HepG2 (cell line): Measurements from ENCODE around the gene JTB. TPM values are rescaled to one million over a fixed set of nuclear protein-coding genes. Genes with fewer than 3 reads are reported as not detected.

Source experiments
- ATM ChIP-seq: fragments of 450-650 bp; IDR thresholded peaks from 2 replicates; pipeline ENCODE4 v1.7.1; 2017; ENCODE audit warnings: mild to moderate bottlenecking, borderline replicate concordance
- CHCHD3 ChIP-seq: sonication (generic); formaldehyde crosslinking; IDR thresholded peaks from 2 replicates; pipeline ENCODE4 v1.8.0; 2022; ENCODE audit warnings: mild to moderate bottlenecking, missing genetic modification reagents, moderate library complexity
- ESRRA ChIP-seq: sonication (generic); formaldehyde crosslinking; IDR thresholded peaks from 2 replicates; pipeline ENCODE4 v1.5.1; 2020; ENCODE audit warnings: mild to moderate bottlenecking, low read depth, missing genetic modification reagents
- SMAD9 ChIP-seq: sonication (generic); formaldehyde crosslinking; IDR thresholded peaks from 2 replicates; pipeline ENCODE4 v1.5.1; 2020; ENCODE audit warnings: mild to moderate bottlenecking, missing genetic modification reagents
- SP1 ChIP-seq, 2 experiments: fragments of 450-650 bp in 1 of 2; sonication (generic) in 1 of 2; formaldehyde crosslinking in 1 of 2; IDR thresholded peaks; 2 replicates each; pipeline versions ENCODE4 v1.4.0 to v1.6.1; 2016 to 2020; ENCODE audit warnings: missing genetic modification reagents in 1 of 2
- ZNF317 ChIP-seq: sonication (generic); formaldehyde crosslinking; IDR thresholded peaks from 2 replicates; pipeline ENCODE4 v1.5.0; 2020; ENCODE audit warnings: mild to moderate bottlenecking, missing genetic modification reagents
- ZNF672 ChIP-seq: sonication (generic); formaldehyde crosslinking; IDR thresholded peaks from 2 replicates; pipeline ENCODE4 v1.8.1; 2022; ENCODE audit warnings: missing genetic modification reagents
- ZNF75D ChIP-seq: sonication (generic); formaldehyde crosslinking; IDR thresholded peaks from 2 replicates; pipeline ENCODE4 v1.8.1; 2023; ENCODE audit warnings: missing genetic modification reagents, mild to moderate bottlenecking, borderline replicate concordance
- ZSCAN25 ChIP-seq: sonication (generic); formaldehyde crosslinking; IDR thresholded peaks from 2 replicates; pipeline ENCODE4 v1.8.0; 2022; ENCODE audit warnings: mild to moderate bottlenecking, missing genetic modification reagents
- polyA plus RNA-seq, 8 experiments: library from polyadenylated mRNA; depleted of rRNA in 3 of 8; stranded (reverse) in 7 of 8; unstranded in 1 of 8; fragments of >200 nt; fragmentation: Illumina TruSeq in 4 of 8; extraction: Trizol in 4 of 8; gene quantifications; 2 replicates each; pipeline versions ENCODE4 v1.2.1 to v1.2.3, GENCODE V29; 2011 to 2016; ENCODE audit warnings: low read depth in 4 of 8, missing spikeins in 1 of 8, mixed read lengths in 1 of 8; ENCODE audit not compliant: insufficient read depth in 1 of 8
- total RNA-seq, 5 experiments: library from RNA; depleted of rRNA; stranded (reverse); fragments of >200 nt; fragmentation: Illumina TruSeq; extraction: Trizol; gene quantifications; 2 replicates each; pipeline ENCODE4 v1.2.3, GENCODE V29; 2016; ENCODE audit warnings: low read depth in 1 of 5
- TF ChIP-seq, protein P1 (sequence below): sonication (generic); formaldehyde crosslinking; IDR thresholded peaks from 2 replicates; pipeline ENCODE4 v1.9.0; 2022; ENCODE audit warnings: low read depth, missing genetic modification reagents
- TF ChIP-seq, protein P2 (sequence below): fragments of 450-650 bp; IDR thresholded peaks from 2 replicates; pipeline ENCODE4 v1.6.1; 2017
- TF ChIP-seq, protein P3 (sequence below): IDR thresholded peaks from 2 replicates; pipeline ENCODE4 v1.6.1; 2016; ENCODE audit warnings: mild to moderate bottlenecking
- TF ChIP-seq, protein P4 (sequence below): sonication (generic); formaldehyde crosslinking; IDR thresholded peaks from 2 replicates; pipeline ENCODE4 v1.5.0; 2020; ENCODE audit warnings: missing genetic modification reagents, mild to moderate bottlenecking, borderline replicate concordance
- TF ChIP-seq, protein P5 (sequence below): sonication (generic); formaldehyde crosslinking; IDR thresholded peaks from 2 replicates; pipeline ENCODE4 v1.4.0; 2020; ENCODE audit warnings: missing genetic modification reagents
- TF ChIP-seq, protein P6 (sequence below): sonication (generic); formaldehyde crosslinking; conservative IDR thresholded peaks from 2 replicates; pipeline ENCODE4 v1.4.0; 2020; ENCODE audit warnings: missing genetic modification reagents
- TF ChIP-seq, protein P7 (sequence below): sonication (generic); formaldehyde crosslinking; IDR thresholded peaks from 2 replicates; pipeline ENCODE4 v1.8.0; 2022; ENCODE audit warnings: mild to moderate bottlenecking, missing genetic modification reagents, moderate library complexity

The JTB gene
- total and polyA plus RNA-seq, 2 of the 13 experiments (the other 11 are each of a cell fraction or from before 2014, with no cell fraction given) = 96.7 to 99.2 TPM

DNA sequence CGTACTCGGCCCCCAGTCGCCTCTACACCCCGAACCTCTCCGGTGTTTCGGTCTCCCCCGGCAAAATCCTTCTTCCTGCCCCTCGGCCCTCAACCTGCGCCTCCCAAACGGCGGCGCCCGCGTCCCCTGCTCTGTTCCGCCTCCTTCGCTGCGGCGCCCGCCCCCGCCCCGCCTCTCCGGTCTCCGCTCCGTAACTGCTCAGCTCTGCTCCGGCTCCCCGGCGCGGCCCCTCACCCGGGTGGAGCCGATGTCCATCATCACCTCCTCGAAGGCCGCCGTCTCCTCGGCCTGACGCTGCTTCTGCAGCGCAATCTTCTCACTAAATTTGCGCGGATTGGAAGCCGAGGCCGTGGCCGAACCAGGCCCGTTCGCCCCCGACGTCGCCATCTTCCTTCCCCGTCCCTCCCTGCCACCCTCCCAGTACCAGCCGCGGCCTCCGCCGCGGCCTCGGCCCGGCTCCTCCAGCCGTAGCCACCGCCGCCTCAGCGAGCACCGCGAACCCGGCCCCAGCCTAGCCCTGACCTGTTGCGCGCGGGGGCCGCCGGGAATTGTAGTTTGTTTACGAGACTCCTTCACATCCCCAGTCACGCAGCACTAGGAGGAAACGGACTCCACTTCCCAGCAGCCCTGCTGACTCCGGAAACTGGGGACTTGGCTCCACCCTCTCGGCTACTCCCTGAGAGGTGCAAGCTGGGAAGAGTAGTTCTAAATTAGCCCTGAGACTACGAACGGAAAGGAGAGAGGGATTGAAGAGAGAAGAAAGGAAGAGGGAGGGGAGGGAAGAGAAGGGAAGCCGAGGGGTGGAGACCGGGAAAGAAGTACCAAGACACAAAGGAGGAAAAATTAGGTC lies 19.1 kb downstream of the JTB start, which contains the start of gene CRTC2 (continued):
- TF ChIP-seq, protein P1, sequence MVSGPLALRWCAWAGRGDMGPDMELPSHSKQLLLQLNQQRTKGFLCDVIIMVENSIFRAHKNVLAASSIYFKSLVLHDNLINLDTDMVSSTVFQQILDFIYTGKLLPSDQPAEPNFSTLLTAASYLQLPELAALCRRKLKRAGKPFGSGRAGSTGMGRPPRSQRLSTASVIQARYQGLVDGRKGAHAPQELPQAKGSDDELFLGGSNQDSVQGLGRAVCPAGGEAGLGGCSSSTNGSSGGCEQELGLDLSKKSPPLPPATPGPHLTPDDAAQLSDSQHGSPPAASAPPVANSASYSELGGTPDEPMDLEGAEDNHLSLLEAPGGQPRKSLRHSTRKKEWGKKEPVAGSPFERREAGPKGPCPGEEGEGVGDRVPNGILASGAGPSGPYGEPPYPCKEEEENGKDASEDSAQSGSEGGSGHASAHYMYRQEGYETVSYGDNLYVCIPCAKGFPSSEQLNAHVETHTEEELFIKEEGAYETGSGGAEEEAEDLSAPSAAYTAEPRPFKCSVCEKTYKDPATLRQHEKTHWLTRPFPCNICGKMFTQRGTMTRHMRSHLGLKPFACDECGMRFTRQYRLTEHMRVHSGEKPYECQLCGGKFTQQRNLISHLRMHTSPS = no peak
- TF ChIP-seq, protein P2, sequence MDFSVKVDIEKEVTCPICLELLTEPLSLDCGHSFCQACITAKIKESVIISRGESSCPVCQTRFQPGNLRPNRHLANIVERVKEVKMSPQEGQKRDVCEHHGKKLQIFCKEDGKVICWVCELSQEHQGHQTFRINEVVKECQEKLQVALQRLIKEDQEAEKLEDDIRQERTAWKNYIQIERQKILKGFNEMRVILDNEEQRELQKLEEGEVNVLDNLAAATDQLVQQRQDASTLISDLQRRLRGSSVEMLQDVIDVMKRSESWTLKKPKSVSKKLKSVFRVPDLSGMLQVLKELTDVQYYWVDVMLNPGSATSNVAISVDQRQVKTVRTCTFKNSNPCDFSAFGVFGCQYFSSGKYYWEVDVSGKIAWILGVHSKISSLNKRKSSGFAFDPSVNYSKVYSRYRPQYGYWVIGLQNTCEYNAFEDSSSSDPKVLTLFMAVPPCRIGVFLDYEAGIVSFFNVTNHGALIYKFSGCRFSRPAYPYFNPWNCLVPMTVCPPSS = no peak
- TF ChIP-seq, protein P3, sequence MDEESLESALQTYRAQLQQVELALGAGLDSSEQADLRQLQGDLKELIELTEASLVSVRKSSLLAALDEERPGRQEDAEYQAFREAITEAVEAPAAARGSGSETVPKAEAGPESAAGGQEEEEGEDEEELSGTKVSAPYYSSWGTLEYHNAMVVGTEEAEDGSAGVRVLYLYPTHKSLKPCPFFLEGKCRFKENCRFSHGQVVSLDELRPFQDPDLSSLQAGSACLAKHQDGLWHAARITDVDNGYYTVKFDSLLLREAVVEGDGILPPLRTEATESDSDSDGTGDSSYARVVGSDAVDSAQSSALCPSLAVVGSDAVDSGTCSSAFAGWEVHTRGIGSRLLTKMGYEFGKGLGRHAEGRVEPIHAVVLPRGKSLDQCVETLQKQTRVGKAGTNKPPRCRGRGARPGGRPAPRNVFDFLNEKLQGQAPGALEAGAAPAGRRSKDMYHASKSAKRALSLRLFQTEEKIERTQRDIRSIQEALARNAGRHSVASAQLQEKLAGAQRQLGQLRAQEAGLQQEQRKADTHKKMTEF (CRISPR knock-in tag) = no peak; the same call in none of the 2 replicates
- TF ChIP-seq ATM = no peak
- TF ChIP-seq, protein P4, sequence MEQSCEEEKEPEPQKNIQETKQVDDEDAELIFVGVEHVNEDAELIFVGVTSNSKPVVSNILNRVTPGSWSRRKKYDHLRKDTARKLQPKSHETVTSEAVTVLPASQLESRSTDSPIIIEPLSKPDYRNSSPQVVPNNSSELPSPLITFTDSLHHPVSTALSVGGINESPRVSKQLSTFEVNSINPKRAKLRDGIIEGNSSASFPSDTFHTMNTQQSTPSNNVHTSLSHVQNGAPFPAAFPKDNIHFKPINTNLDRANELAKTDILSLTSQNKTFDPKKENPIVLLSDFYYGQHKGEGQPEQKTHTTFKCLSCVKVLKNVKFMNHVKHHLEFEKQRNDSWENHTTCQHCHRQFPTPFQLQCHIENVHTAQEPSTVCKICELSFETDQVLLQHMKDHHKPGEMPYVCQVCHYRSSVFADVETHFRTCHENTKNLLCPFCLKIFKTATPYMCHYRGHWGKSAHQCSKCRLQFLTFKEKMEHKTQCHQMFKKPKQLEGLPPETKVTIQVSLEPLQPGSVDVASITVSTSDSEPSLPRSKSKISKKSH (CRISPR knock-in tag) = no peak
- TF ChIP-seq, protein P5, sequence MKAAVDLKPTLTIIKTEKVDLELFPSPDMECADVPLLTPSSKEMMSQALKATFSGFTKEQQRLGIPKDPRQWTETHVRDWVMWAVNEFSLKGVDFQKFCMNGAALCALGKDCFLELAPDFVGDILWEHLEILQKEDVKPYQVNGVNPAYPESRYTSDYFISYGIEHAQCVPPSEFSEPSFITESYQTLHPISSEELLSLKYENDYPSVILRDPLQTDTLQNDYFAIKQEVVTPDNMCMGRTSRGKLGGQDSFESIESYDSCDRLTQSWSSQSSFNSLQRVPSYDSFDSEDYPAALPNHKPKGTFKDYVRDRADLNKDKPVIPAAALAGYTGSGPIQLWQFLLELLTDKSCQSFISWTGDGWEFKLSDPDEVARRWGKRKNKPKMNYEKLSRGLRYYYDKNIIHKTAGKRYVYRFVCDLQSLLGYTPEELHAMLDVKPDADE (CRISPR knock-in tag) = 0 out of 2 replicates have a peak, but pooled peaks have one; percentile 59
- TF ChIP-seq SP1 (IDR thresholded peaks at IDR 0.05) = no peak
- TF ChIP-seq SP1 (CRISPR knock-in tag; IDR thresholded peaks at IDR 0.05) = peak; percentile 85
- TF ChIP-seq ZNF317 (CRISPR knock-in tag) = 0 out of 2 replicates have a peak, but pooled peaks have one; percentile 53
- TF ChIP-seq ESRRA (CRISPR knock-in tag) = no peak
- no peak; the same call in 1 of the 2 replicates for TF ChIP-seq ZSCAN25
- no peak for TF ChIP-seq ZNF672 (CRISPR knock-in tag)
- TF ChIP-seq, protein P6, sequence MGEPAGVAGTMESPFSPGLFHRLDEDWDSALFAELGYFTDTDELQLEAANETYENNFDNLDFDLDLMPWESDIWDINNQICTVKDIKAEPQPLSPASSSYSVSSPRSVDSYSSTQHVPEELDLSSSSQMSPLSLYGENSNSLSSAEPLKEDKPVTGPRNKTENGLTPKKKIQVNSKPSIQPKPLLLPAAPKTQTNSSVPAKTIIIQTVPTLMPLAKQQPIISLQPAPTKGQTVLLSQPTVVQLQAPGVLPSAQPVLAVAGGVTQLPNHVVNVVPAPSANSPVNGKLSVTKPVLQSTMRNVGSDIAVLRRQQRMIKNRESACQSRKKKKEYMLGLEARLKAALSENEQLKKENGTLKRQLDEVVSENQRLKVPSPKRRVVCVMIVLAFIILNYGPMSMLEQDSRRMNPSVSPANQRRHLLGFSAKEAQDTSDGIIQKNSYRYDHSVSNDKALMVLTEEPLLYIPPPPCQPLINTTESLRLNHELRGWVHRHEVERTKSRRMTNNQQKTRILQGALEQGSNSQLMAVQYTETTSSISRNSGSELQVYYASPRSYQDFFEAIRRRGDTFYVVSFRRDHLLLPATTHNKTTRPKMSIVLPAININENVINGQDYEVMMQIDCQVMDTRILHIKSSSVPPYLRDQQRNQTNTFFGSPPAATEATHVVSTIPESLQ (CRISPR knock-in tag) = no peak
- no peak for TF ChIP-seq SMAD9 (CRISPR knock-in tag)
- TF ChIP-seq, protein P7, sequence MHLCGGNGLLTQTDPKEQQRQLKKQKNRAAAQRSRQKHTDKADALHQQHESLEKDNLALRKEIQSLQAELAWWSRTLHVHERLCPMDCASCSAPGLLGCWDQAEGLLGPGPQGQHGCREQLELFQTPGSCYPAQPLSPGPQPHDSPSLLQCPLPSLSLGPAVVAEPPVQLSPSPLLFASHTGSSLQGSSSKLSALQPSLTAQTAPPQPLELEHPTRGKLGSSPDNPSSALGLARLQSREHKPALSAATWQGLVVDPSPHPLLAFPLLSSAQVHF = peak; percentile 59; the same call in 1 of the 2 replicates
- no peak for TF ChIP-seq ZNF75D (CRISPR knock-in tag)
- no peak for TF ChIP-seq CHCHD3
